LNCAP (cell line): ENCODE measurements around the gene DSCAML1.

Experiments
- TF ChIP-seq, protein P1 (sequence below): fragments of 450-650 bp; IDR thresholded peaks from 2 replicates; pipeline ENCODE4 v1.5.1; 2017; ENCODE audit warnings: mild to moderate bottlenecking

DSCAML1 gene

DNA sequence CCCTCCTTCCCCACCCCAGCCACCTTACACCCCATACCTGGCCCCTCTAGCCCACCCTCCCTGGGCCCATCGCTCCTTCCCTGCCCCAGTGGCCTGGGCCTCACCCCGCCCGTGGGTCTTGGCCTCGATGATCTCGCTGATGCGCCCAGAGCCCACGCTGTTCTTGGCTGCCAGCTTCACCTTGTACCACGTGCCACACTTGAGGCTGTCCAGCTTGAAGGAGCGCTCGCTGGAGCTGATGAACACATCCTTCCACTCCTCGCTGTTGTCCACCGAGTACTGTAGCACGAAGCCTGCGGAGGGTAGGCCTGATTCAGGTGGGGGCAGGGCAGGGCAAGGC lies 359.3 kb downstream of the DSCAML1 start:
- TF ChIP-seq, protein P1, sequence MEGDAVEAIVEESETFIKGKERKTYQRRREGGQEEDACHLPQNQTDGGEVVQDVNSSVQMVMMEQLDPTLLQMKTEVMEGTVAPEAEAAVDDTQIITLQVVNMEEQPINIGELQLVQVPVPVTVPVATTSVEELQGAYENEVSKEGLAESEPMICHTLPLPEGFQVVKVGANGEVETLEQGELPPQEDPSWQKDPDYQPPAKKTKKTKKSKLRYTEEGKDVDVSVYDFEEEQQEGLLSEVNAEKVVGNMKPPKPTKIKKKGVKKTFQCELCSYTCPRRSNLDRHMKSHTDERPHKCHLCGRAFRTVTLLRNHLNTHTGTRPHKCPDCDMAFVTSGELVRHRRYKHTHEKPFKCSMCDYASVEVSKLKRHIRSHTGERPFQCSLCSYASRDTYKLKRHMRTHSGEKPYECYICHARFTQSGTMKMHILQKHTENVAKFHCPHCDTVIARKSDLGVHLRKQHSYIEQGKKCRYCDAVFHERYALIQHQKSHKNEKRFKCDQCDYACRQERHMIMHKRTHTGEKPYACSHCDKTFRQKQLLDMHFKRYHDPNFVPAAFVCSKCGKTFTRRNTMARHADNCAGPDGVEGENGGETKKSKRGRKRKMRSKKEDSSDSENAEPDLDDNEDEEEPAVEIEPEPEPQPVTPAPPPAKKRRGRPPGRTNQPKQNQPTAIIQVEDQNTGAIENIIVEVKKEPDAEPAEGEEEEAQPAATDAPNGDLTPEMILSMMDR, result no peak

DNA sequence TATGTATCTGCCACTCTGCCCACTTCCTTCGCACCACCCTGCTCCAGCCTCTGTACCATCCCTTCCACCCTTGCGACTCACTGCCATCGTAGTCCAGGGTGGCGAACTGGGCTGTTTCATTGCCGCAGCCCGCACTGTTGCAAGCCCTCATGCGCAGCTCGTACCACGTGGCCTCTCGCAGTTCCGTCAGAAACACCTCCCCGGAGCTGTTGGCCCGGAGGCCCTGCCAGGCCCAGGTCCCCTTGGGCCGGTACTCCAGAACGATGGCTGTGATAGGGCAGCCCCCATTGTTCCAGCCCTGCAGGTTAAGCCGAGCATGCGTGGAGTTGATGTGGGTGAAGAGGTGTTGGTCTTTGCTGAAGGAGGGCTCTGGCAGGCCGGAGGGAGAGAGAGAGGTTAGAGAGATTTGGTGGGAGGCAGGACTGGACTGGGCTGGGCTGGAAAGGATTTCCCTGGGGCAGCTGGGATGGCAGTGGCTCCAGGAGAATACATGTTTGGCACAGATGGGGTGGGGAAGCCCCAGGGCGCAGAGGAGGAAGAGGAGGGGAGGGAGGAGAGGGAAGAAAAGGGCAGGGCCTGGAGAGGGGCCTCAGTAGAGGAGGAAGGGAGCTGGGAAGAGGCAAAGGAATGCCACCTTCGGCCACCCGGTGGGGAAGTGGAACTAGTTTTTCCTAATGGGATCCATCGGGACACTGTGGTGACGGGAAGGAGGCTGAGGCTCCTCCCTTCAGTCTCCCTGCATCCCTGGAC lies 359.8 kb downstream of the DSCAML1 start:
- TF ChIP-seq, protein P1, result no peak

DNA sequence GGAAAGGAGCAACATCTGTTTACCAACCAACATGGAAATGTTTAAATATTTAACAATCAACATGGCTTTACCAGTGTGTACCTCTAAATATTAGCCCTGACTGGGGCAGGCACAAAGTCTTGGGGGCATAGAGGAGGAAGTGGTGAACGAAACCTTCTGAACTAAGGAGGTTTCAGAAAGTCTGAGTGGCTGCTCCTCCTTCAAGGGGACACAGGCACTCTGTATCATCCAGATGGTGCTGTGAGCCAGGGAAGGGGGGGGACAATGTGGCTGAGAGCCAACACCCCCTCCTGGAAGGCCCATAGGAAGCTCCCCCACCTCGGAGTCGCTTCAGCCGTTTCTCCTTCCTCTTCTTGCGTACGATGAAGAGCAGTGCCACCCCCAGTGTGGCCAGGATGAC lies 361.7 kb downstream of the DSCAML1 start:
- TF ChIP-seq, protein P1, result no peak

DNA sequence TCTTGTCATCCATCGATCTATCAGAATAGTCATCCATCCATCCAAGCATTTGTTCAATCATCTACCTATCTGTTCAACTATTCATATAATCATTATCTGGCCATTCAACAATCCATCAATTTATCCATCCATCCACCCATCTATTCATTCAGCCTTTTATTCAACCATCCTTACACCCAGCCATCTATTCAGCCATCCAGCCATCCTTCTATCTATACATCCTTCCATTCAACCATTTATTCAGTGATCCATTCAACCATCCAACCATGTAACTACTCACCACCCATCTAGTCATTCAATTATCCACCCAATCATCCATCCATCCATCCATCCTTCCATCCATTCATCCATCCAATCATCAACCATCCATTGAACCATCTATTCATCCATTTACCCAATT lies 362.5 kb downstream of the DSCAML1 start:
- TF ChIP-seq, protein P1, result no peak

DNA sequence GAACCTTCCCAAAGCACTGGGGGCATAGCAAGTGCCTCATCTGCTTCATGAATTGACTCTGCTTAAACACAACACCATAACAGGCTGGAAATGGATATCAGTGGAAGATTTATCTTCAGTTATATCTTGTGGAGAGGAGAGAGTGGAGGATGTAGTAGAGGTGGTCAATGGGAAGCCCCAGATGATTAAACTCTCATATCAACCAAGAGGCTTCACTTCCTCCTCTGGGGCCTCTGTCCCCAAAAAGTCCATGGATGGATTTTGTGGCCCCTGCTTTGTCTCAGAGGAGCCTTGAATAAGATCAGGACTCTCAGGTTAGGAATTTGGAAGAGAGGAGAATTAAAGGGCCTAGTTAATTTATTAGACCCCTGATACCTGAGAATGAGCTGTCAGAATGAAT lies 363.3 kb downstream of the DSCAML1 start:
- TF ChIP-seq, protein P1, result no peak

DNA sequence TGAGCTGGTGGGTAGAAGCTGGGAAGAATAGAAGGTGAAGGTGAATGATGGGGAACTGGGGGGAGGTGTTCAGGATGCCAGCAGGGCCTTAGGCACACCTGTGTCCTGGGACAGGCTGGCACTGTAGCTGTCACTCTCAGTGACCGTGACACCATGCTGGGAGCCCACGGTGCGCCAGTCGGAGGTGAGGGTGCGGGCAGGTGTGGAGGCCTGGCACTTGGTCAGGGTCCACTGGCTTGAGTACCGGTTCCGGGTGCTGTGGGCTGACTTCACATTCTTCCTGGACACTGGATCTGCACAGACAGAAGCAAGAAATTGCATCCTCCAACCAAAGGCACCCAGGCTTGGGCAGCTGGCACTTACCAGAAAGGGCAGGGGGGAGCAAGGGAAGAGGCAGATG lies 365.6 kb downstream of the DSCAML1 start:
- TF ChIP-seq, protein P1, result no peak

DNA sequence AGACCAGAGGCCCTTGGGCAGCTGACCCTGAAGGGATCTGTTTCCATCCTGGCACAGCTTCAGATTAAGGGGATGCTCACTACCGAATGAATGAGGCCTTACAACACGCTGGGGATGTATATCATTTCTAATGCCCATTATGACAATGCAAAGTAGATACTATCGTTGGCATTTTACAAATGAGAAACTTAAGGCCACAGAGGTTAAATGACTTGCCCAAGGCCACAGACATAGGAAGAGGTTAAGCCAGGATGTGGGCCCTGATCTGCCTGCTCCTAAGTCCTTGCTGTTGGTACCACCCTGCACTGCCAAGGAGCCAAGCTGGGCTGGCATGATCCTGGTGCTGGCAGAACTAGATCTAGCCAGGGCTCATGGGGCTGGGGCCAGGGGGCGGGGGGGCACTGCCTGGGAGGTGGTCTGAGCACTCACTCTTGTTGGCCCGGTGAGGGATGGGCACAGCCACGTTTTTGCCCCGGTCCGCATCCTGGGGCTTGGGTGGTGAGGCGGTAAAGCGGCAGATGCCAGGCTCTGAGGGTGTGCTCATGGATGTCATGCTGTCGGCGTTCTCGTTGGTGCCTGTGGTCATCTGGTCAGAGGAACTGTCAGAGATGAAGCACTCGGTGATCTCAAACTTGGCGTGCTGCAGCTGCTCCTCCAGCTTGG lies 366.6 kb downstream of the DSCAML1 start:
- TF ChIP-seq, protein P1, result no peak
